Thoracic aorta (tissue), 2 donors: ENCODE data around the gene KCNT1. TPM values are rescaled to one million over a fixed set of nuclear protein-coding genes. Genes with fewer than 3 reads are reported as not detected.

Source experiments
- ATAC-seq: fragments of 150-250 bp; one replicate; pipeline ENCODE4 v1.8.0; 2017; ENCODE audit warnings: low read depth; ENCODE audit not compliant: insufficient number of reproducible peaks, low FRiP score
- DNase-seq: peaks from one replicate; pipeline ENCODE4 v3.0.0-alpha.2; 2020; ENCODE audit warnings: low spot score
- H3K27ac ChIP-seq, 2 donors: fragments of 200-600 bp; sonication (generic); 1 replicate in 1 of 2; 2 replicates in 1 of 2; pipeline ENCODE4 v1.5.1; 2016; ENCODE audit warnings: mild to moderate bottlenecking in 2 of 2, moderate library complexity in 2 of 2
- H3K27me3 ChIP-seq: fragments of 200-600 bp; sonication (generic); replicated peaks from 2 replicates; pipeline ENCODE4 v1.6.0; 2016; ENCODE audit warnings: mild to moderate bottlenecking; ENCODE audit not compliant: insufficient read depth
- H3K36me3 ChIP-seq: fragments of 200-600 bp; sonication (generic); one replicate; pipeline ENCODE4 v1.5.1; 2016
- H3K4me1 ChIP-seq, 2 donors: fragments of 200-600 bp; sonication (generic); 1 replicate in 1 of 2; 2 replicates in 1 of 2; pipeline versions ENCODE4 v1.5.1 to v1.6.0; 2016; ENCODE audit warnings: low read depth in 2 of 2, mild to moderate bottlenecking in 1 of 2; ENCODE audit not compliant: control insufficient read depth in 1 of 2
- H3K4me3 ChIP-seq: fragments of 200-600 bp; sonication (generic); 2 replicates; pipeline ENCODE4 v1.5.1; 2016; ENCODE audit warnings: mild to moderate bottlenecking
- H3K9me3 ChIP-seq: fragments of 200-600 bp; sonication (generic); 2 replicates; pipeline ENCODE4 v1.5.1; 2016
- total RNA-seq, 2 donors: library from RNA; depleted of rRNA; stranded (reverse); fragments of >200 nt; gene quantifications; one replicate each; pipeline versions ENCODE4 v1.1.0 to v1.2.3, GENCODE V29; 2016
- TF ChIP-seq, protein P1 (sequence below): fragments of 200-600 bp; sonication (generic); IDR thresholded peaks from one replicate; pipeline ENCODE4 v1.5.1; 2019; ENCODE audit warnings: antibody characterized with exemption

The KCNT1 gene
- total RNA-seq, 2 donors from 2014 or later, result 0.28 to 0.54 TPM

DNA sequence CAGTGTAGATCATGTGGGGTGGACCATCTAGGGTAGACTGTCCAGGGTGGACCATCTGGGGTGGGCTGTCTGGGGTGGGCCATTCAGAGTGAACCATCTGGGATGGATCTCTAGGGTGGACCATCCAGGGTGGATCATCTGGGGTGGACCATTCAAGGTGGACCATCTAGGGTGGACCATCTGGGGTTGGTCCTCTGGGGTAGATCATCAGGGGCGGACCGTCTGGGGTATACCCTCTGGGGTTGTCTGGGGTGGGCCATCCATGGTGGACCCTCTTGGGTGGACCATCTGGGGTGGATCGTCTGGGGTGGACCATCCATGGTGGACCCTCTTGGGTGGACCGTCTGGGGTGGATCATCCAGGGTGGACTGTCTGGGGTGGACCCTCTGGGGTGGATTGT is 64.3 kb downstream of the KCNT1 start:
- no peak overlapping the region for H3K27ac ChIP-seq
- TF ChIP-seq, protein P1, sequence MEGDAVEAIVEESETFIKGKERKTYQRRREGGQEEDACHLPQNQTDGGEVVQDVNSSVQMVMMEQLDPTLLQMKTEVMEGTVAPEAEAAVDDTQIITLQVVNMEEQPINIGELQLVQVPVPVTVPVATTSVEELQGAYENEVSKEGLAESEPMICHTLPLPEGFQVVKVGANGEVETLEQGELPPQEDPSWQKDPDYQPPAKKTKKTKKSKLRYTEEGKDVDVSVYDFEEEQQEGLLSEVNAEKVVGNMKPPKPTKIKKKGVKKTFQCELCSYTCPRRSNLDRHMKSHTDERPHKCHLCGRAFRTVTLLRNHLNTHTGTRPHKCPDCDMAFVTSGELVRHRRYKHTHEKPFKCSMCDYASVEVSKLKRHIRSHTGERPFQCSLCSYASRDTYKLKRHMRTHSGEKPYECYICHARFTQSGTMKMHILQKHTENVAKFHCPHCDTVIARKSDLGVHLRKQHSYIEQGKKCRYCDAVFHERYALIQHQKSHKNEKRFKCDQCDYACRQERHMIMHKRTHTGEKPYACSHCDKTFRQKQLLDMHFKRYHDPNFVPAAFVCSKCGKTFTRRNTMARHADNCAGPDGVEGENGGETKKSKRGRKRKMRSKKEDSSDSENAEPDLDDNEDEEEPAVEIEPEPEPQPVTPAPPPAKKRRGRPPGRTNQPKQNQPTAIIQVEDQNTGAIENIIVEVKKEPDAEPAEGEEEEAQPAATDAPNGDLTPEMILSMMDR, result no peak
- no peak overlapping the region for H3K4me3 ChIP-seq
- ATAC-seq, result no peak
- no peaks in the 10 kb centered on the region for H3K36me3 ChIP-seq
- DNase-seq, result no peak
- peaks cover 17% of the 10 kb centered on the region for H3K9me3 ChIP-seq
- no peaks in the 10 kb centered on the region for H3K27me3 ChIP-seq
- H3K4me1 ChIP-seq, result no peaks in the 10 kb centered on the region

DNA sequence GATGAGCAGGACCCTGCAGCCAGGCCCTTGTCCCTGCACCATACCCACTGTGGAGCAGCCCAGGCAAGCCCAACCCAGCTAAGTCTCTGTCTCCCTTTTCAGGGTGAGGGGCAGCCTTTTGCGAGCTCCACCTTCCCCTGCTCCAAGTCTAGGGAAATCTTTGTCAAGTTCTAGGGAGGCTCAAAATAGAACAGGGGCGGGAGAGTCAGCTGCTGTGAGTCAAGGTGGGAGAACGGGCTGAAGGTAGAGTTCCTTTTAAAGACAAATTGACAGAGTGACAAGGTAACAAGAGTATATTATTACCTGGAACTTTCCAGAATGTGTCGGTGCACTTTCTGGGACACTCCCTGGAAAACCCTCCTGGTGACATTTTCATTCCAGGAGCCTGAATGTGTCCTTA is 64.7 kb downstream of the KCNT1 start:
- H3K36me3 ChIP-seq, result no peaks in the 10 kb centered on the region
- ATAC-seq, result no peak
- DNase-seq, result no peak
- TF ChIP-seq, protein P1, result no peak
- no peak overlapping the region for H3K4me3 ChIP-seq
- no peaks in the 10 kb centered on the region for H3K27me3 ChIP-seq
- no peaks in the 10 kb centered on the region for H3K4me1 ChIP-seq
- H3K27ac ChIP-seq, result no peak overlapping the region
- peaks cover 17% of the 10 kb centered on the region for H3K9me3 ChIP-seq

DNA sequence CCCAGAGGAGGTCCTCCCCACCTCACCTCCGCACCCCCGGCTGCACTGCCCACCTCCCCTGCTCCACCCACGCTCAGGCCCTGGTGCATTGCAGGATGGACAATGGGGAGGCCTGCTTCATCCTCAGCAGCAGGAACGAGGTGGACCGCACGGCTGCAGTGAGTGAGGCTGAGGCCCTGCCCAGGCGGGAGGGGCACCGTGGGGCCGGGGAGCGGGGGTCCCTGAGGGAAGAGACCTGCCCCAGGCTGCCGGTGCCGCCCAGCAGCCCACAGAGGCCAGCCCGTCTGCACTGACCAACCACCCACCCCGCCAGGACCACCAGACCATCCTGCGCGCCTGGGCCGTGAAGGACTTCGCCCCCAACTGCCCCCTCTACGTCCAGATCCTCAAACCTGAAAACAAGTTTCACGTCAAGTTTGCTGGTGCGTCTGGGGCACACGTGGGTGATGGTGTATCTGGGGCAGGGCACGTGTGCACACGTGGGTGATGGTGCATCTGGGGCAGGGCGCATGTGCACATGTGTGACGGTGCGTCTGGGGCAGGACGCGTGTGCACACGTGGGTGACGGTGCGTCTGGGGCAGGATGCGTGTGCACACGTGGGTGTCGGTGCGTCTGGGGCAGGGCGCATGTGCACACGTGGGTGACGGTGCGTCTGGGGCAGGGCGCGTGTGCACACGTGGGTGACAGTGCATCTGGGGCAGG is 66.7 kb downstream of the KCNT1 start:
- H3K9me3 ChIP-seq, result peaks cover 17% of the 10 kb centered on the region
- H3K27me3 ChIP-seq, result no peaks in the 10 kb centered on the region
- H3K27ac ChIP-seq, result no peak overlapping the region
- no peaks in the 10 kb centered on the region for H3K4me1 ChIP-seq
- no peak overlapping the region for H3K4me3 ChIP-seq
- DNase-seq (no peak), ATAC-seq (no peak)
- TF ChIP-seq, protein P1, result no peak
- no peaks in the 10 kb centered on the region for H3K36me3 ChIP-seq

DNA sequence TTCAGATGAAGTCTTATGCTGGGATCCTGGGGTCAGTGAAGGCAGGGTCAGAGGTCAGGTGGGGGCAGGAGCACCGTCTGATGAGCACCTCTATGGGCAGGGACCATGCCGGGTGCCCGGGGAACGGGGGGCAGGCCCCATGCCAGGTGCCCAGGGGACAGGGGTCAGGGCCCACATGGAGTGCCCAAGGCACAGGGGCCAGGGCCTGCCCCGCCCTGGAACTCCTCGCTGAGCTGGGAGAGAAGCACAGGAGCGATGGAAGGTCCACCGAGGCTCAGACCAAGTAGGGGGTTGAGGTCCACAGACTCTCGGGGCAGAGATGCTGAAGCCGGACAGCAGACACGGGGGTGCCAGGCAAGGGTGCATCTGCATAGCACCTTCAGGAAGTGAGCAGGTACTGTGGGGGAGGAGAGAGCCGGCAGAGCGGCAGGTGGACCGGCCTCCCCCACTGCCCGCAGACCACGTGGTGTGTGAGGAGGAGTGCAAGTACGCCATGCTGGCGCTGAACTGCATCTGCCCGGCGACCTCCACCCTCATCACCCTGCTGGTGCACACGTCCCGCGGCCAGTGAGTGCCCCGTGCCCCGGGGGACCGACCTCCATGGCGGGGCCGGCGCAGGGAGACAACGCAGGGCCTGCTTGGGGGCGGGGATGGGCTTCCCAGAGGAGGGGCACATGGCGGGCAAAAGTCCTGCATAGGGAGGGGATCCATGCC is 67.7 kb downstream of the KCNT1 start:
- DNase-seq (no peak), ATAC-seq (no peak)
- Histone ChIP-seq H3K9me3 (peaks cover 17% of the 10 kb centered on the region), H3K36me3 (no peaks in the 10 kb centered on the region), H3K27me3 (no peaks in the 10 kb centered on the region), H3K4me1 (no peaks in the 10 kb centered on the region), H3K27ac (no peak overlapping the region), H3K4me3 (no peak overlapping the region)
- TF ChIP-seq, protein P1, result no peak

DNA sequence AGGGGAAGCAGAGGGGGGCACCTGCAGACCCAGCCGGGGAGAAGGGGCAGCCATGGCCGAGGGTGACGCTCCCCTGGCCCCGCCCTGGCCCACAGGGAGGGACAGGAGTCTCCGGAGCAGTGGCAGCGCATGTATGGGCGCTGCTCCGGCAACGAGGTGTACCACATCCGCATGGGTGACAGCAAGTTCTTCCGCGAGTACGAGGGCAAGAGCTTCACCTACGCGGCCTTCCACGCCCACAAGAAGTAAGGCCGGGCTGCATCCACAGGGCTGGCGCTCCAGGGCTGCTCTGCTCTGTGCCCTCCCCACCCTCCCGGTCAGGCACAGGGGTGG is 68.2 kb downstream of the KCNT1 start:
- no peak overlapping the region for H3K4me3 ChIP-seq
- no peak overlapping the region for H3K27ac ChIP-seq
- TF ChIP-seq, protein P1, result no peak
- no peaks in the 10 kb centered on the region for H3K27me3 ChIP-seq
- DNase-seq, result no peak
- no peaks in the 10 kb centered on the region for H3K36me3 ChIP-seq
- ATAC-seq, result no peak
- H3K4me1 ChIP-seq, result no peaks in the 10 kb centered on the region
- H3K9me3 ChIP-seq, result peaks cover 17% of the 10 kb centered on the region
